ENCODE data around the gene GOT2.
"Not testable (repeated sequence)": the region's sequence is repeated elsewhere in the genome, so short reads cannot be mapped to it uniquely, and the experiment has no call there.

The GOT2 gene

DNA sequence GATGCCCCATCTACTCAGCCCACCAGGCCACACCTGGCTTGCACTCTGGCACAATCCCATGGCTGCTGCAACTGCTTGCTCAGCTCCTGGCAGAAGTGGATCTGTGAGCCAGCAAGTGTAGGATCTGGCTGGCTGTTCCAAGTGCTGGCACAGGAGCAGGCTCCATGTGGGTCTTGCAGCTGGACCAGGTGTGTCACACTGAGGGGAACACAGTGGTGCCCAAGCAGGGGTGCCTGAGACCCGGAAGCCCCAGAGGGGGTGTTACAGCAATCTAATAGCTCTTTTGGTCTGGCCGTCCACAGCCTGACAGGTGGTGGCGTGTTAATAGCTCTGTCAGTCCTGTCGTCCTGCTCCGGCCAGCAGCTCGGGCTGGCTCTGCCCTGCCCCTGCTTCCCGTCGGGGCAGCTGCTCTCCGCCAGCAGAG, 19.6 kb upstream of the GOT2 start:
- H3K4me3 ChIP-seq (ENCODE audit: control insufficient read depth, low read depth, low read length) = no peak overlapping the region
- TF ChIP-seq, protein P1, sequence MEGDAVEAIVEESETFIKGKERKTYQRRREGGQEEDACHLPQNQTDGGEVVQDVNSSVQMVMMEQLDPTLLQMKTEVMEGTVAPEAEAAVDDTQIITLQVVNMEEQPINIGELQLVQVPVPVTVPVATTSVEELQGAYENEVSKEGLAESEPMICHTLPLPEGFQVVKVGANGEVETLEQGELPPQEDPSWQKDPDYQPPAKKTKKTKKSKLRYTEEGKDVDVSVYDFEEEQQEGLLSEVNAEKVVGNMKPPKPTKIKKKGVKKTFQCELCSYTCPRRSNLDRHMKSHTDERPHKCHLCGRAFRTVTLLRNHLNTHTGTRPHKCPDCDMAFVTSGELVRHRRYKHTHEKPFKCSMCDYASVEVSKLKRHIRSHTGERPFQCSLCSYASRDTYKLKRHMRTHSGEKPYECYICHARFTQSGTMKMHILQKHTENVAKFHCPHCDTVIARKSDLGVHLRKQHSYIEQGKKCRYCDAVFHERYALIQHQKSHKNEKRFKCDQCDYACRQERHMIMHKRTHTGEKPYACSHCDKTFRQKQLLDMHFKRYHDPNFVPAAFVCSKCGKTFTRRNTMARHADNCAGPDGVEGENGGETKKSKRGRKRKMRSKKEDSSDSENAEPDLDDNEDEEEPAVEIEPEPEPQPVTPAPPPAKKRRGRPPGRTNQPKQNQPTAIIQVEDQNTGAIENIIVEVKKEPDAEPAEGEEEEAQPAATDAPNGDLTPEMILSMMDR (conservative IDR thresholded peaks at IDR 0.05; ENCODE audit: control insufficient read depth, insufficient read depth, low read depth, low read length) = no peak
- no peak for DNase-seq (ENCODE audit: low read depth)

DNA sequence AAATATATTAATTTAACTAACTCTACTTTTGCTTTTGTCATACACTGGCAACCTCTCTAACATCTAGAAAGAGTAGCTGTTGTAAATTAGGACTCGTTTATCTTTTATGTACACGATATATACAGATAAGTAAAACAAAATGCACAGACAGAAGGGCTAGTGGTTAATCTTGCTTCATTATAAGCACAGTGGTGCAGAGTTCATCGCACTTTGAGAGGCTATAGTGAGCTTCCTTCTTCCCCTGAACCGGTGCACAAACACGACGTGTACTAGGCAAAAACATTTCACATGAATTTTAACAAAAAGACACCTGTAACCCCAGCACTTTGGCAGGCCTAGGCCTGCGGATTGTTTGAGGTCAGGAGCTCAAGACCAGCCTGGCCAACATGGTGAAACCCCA, 10.4 kb upstream of the GOT2 start:
- no peak overlapping the region for H3K4me3 ChIP-seq (ENCODE audit: control insufficient read depth, low read depth, low read length)
- DNase-seq (ENCODE audit: low read depth) = no peak
- TF ChIP-seq, protein P1 (conservative IDR thresholded peaks at IDR 0.05; ENCODE audit: control insufficient read depth, insufficient read depth, low read depth, low read length) = no peak

- TF ChIP-seq, protein P1 (conservative IDR thresholded peaks at IDR 0.05; ENCODE audit: control insufficient read depth, insufficient read depth, low read depth, low read length) = no peak
- no peak for DNase-seq (ENCODE audit: low read depth)
- H3K4me3 ChIP-seq (ENCODE audit: control insufficient read depth, low read depth, low read length) = no peak overlapping the region
Observed at GRCh38 chr16:58741976-58742375, 7.9 kb upstream of the GOT2 start.

GRCh38 chr16:58741166-58741565, 7.0 kb upstream of the GOT2 start:
- TF ChIP-seq, protein P1 (conservative IDR thresholded peaks at IDR 0.05; ENCODE audit: control insufficient read depth, insufficient read depth, low read depth, low read length) = no peak
- no peak for DNase-seq (ENCODE audit: low read depth)
- no peak overlapping the region for H3K4me3 ChIP-seq (ENCODE audit: control insufficient read depth, low read depth, low read length)

DNA sequence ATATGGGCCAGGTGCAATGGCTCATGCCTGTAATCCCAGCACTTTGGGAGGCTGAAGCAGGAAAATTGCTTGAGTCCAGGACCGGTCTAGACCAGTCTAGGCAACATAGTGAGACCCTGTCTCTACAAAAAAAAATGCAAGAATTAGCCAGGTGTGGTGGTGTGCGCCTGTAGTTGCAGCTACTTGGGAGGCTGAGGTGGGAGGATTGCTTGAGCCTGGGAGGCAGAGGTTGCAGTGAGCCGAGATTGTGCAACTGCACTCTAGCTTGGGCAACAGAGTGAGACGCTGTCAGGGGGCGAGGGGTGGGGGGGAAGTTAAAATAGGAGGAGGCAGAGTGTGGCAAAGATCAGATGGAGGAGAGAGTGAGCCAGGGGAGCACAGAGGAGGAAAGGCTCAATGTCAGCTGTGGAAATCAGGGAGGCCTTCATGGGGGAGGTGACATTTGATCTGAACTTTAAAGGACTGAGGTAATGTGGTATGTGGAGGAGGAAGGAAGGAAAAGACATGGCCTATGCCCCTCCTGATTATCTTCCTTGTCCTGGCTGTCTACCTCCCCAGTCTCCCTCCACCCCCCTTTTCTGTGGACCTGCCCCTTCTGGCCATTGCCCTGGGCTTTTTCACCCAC, 4.7 kb upstream of the GOT2 start:
- H3K4me3 ChIP-seq (ENCODE audit: control insufficient read depth, low read depth, low read length) = no peak overlapping the region
- no peak for DNase-seq (ENCODE audit: low read depth)
- TF ChIP-seq, protein P1 (conservative IDR thresholded peaks at IDR 0.05; ENCODE audit: control insufficient read depth, insufficient read depth, low read depth, low read length) = no peak

GRCh38 chr16:58736341-58736740, 2.2 kb upstream of the GOT2 start:
- not testable (repeated sequence) for H3K4me3 ChIP-seq (ENCODE audit: control insufficient read depth, low read depth, low read length); DNase-seq (ENCODE audit: low read depth)

- DNase-seq (ENCODE audit: low read depth) = no peak
- TF ChIP-seq, protein P1 (conservative IDR thresholded peaks at IDR 0.05; ENCODE audit: control insufficient read depth, insufficient read depth, low read depth, low read length) = no peak
- peak overlapping the region; percentile 85 for H3K4me3 ChIP-seq (ENCODE audit: control insufficient read depth, low read depth, low read length)
Observed at GRCh38 chr16:58734459-58734787, 307 bp upstream of the GOT2 start.

All from fibroblast of mammary gland (primary cell).